ENCODE data around the gene MCRIP2.

- TF ChIP-seq MAFK (IDR thresholded peaks at IDR 0.05; ENCODE audit: partially characterized antibody) (no peak), ESRRA (IDR thresholded peaks at IDR 0.05; ENCODE audit: borderline replicate concordance, low read length) (no peak), CTCF (IDR thresholded peaks at IDR 0.05) (no peak), CHD4 (IDR thresholded peaks at IDR 0.05; ENCODE audit: borderline replicate concordance) (no peak), POLR2AphosphoS2 (conservative IDR thresholded peaks at IDR 0.05; ENCODE audit: low read length) (no peak), MAZ (IDR thresholded peaks at IDR 0.05; ENCODE audit: borderline replicate concordance, low read depth, low read length) (no peak)
Observed at GRCh38 chr16:638034-638543, 3.5 kb upstream of the MCRIP2 start.
